ENCODE measurements around the gene S100B.
"Not testable (repeated sequence)": the region's sequence is repeated elsewhere in the genome, so short reads cannot be mapped to it uniquely, and the experiment has no call there.

Gene S100B

GRCh38 chr21:46600978-46601377, 3.9 kb downstream of the S100B start:
- no peak for DNase-seq (ENCODE audit: low spot score)

DNA sequence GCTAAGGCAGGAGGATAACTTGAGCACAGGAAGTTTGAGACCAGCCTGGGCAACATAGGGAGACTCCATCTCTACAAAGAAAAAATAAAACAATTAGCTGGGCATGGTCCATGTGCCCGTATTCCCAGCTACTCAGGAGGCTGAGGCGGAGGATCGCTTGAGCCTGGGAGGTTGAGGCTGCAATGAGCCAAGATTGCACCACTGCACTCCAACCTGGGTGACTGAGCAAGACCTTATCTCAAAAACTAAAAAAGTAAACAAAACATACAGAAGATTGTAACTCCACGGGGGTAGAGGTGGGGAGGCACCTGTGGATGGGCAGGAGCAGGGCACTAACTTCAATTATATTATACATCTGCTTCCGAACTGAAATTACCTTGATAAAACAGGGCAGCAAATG, 4.6 kb downstream of the S100B start:
- no peak for DNase-seq (ENCODE audit: low spot score)

GRCh38 chr21:46598581-46599572, 6.0 kb downstream of the S100B start:
- DNase-seq (ENCODE audit: low spot score): peak; percentile 18

DNA sequence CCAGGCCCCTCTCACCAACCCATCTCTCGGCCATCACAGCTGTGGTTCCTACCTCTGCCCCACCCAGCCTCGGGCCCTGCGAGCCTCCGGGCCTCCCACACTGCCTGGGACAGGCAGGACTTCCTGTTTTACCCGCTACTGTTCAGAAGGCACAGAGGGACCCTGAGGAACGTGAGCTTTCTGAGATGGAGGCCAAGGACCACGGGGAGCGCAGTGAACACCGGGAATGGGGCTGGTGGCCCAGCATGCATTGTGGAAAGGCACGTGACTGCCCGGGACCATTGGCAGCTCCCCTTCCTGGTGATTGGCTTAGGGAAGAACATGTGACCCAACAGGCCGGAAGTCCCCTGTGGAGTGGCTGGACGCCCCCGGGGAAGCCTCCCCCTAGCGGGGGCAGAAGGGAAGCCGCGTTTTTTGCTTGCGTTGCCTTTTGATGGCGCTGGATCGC, 7.0 kb downstream of the S100B start:
- no peak for DNase-seq (ENCODE audit: low spot score)

GRCh38 chr21:46597031-46597430, 7.9 kb downstream of the S100B start:
- DNase-seq (ENCODE audit: low spot score): no peak

- DNase-seq (ENCODE audit: low spot score): no peak
These were observed 8.7 kb downstream of the S100B start for GRCh38 chr21:46596201-46596600.

GRCh38 chr21:46594276-46594675, 10.6 kb downstream of the S100B start:
- no peak for DNase-seq (ENCODE audit: low spot score)

- DNase-seq (ENCODE audit: low spot score): no peak
These were observed 19.5 kb downstream of the S100B start for GRCh38 chr21:46585191-46585953.

GRCh38 chr21:46581780-46582307, 23.0 kb downstream of the S100B start:
- DNase-seq (ENCODE audit: low spot score): no peak

- not testable (repeated sequence) for DNase-seq (ENCODE audit: low spot score)
These were observed 25.5 kb downstream of the S100B start for GRCh38 chr21:46579394-46579793.

GRCh38 chr21:46577786-46578185, 27.1 kb downstream of the S100B start:
- DNase-seq (ENCODE audit: low spot score): not testable (repeated sequence)

GRCh38 chr21:46572850-46573249, 32.0 kb downstream of the S100B start:
- DNase-seq (ENCODE audit: low spot score): no peak

- DNase-seq (ENCODE audit: low spot score): no peak
These were observed 34.3 kb downstream of the S100B start for GRCh38 chr21:46570631-46571030.

- DNase-seq (ENCODE audit: low spot score): no peak
These were observed 34.8 kb downstream of the S100B start for GRCh38 chr21:46570119-46570518.

DNA sequence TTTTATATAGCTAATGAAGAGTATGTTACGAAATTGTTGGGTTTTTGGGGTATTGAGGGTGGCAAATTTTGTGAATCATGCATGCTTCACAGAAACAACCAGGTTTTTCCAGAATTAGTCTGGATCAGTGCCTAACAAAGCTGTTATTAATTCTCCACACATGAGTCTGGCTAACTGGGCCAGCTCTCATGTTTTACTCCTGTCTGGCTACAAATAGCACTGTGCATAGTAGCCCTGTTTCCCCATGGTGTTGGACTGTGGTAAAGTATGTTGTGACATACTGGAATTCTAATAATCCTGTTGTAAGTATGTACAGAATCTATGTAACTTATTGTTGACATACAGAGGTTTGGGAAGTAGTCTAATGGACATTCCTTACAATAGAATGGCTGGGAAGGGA, 35.8 kb downstream of the S100B start:
- DNase-seq (ENCODE audit: low spot score): no peak

GRCh38 chr21:46568562-46568961, 36.3 kb downstream of the S100B start:
- DNase-seq (ENCODE audit: low spot score): no peak

DNA sequence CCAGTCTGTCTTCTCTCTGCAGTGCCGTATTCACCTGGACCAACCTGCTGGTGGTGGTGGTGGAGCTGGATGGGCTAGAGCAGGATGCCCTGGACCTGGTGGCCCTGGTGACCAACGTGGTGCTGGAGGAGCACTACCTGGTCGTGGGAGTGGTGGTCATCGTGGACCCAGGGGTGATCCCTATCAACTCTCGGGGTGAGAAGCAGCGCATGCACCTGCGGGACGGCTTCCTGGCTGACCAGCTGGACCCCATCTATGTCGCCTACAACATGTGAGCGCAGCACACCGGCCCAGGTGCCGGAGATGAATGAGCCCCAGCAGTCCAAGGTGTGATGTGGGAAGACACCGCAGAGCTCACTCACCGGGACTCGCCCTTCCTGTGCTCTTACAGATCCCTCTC, 37.5 kb downstream of the S100B start:
- DNase-seq (ENCODE audit: low spot score): no peak

DNA sequence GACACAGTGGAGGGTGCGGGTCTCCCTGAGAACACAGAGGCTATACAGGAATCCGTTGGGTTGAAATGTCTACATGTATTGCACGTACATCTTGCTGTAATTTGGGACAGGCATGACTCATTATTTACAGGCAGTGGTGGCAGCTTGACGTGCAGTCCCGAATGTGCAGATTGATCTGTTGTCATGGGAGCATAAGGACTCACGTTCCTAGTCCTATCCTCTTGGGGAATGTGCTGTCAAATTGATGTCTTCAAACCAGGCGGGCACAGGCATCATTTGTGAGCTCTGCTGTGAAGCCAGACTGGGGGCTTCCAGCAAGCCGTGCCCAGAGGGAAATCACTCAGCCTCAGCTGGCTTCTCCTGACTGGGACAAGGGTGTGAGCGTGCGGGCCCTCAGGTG, 40.5 kb downstream of the S100B start:
- DNase-seq (ENCODE audit: low spot score): no peak

DNA sequence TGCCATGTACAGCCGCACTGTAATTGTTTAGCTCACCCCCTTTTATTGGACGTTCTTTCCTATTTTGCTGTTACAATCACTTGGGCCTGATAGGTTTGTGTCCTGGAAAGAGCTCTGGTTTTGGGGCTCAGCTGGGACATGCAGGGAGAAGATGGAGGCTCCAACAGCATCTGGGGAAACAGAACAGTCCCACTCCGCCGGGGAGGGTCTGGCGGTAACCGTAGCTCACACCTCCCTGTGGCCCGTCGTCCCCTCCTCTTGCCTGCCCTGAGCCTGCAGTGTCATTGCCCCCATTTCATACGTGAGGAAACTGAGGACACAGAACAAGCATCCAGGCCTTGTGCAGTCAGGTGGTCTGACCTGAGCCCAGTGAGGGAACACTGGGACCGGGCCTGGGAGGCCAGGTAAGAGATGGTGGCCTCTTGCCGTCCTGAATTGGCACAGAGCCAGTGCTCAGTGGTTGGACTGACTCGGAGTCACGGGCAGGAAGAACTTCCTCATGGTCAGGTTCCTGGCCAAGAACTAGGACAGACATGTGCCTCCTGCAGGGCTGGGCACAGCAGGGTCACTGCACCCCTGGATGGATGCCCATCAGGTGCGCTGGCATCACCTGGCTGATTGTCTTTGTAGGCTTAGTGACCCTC, 41.8 kb downstream of the S100B start:
- DNase-seq (ENCODE audit: low spot score): no peak

GRCh38 chr21:46562472-46562871, 42.4 kb downstream of the S100B start:
- no peak for DNase-seq (ENCODE audit: low spot score)

- DNase-seq (ENCODE audit: low spot score): no peak
These were observed 43.3 kb downstream of the S100B start for GRCh38 chr21:46561445-46562090.

All from CD4-positive, alpha-beta T cell treated with Interleukin-15 for 4 hours (primary cell).